ENCODE results near the gene DST. TPM values are rescaled to one million over a fixed set of nuclear protein-coding genes. Genes with fewer than 3 reads are reported as not detected.

Gene DST
- total and polyA plus RNA-seq, 7 experiments from 2014 or later: 0.46 to 20.3 (median 6.5) TPM

- POLR2A ChIA-PET: no interaction called here
- H3K36me3 ChIP-seq (ENCODE audit: control insufficient read depth in 2 of 3, insufficient read depth in 3 of 3, low read length in 3 of 3): no peaks in the 10 kb centered on the region
- no peaks in the 10 kb centered on the region for H3K4me1 ChIP-seq (ENCODE audit: control insufficient read depth in 2 of 2, insufficient read depth in 2 of 2, low read length in 2 of 2)
- intact Hi-C loops (cut with micrococcal nuclease): no loop called here
- CTCF ChIA-PET: no interaction called here
- Mint-ChIP-seq H3K27ac (no peak overlapping the region), H3K4me3 (no peak overlapping the region), H3K27me3 (peaks cover 0 to 5% (median 0%) of the 10 kb centered on the region in 5 donors), H3K4me1 (no peaks in the 10 kb centered on the region), H3K36me3 (no peaks in the 10 kb centered on the region), H3K9me3 (no peaks in the 10 kb centered on the region)
- H3K4me3 ChIP-seq (ENCODE audit: low read length): no peak overlapping the region
- H3K9me3 ChIP-seq (ENCODE audit: control insufficient read depth in 2 of 3, low read length in 3 of 3): no peaks in the 10 kb centered on the region
- DNase-seq (no peak), ATAC-seq (no peak)
- no peaks in the 10 kb centered on the region for H3K27me3 ChIP-seq (ENCODE audit: control insufficient read depth in 2 of 2, insufficient read depth in 2 of 2, low read length in 2 of 2)
- H3K27ac ChIP-seq (ENCODE audit: low read depth, low read length): no peak overlapping the region
Observed at GRCh38 chr6:56682635-56683034, 39.9 kb upstream of the DST start.

DNA sequence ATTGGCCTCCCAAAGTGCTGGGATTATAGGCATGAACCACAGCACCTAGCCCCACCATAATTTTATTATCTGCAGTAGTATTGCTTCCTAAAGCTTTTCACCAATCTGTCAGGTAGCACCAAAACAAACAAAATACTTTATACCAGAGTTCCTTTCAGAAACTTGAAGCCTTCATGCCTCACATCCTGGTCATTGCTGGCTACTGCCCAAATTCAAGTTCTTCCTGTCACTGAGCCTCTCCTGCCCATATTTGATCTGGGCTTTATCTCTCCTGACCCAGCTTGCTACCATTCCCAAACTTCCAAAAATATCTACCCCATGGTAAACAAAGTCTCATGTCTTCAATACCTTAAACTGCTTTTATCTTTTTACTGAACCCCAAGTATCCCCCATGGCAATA is 34.9 kb upstream of the DST start:
- no peaks in the 10 kb centered on the region for H3K36me3 Mint-ChIP-seq
- DNase-seq (no peak), ATAC-seq (no peak)
- H3K9me3 ChIP-seq (ENCODE audit: control insufficient read depth in 2 of 3, low read length in 3 of 3): no peaks in the 10 kb centered on the region
- H3K27ac Mint-ChIP-seq: no peak overlapping the region
- ChIA-PET CTCF (no interaction called here), POLR2A (no interaction called here)
- H3K4me3 Mint-ChIP-seq: no peak overlapping the region
- H3K27me3 ChIP-seq (ENCODE audit: control insufficient read depth in 2 of 2, insufficient read depth in 2 of 2, low read length in 2 of 2): no peaks in the 10 kb centered on the region
- no peaks in the 10 kb centered on the region for H3K4me1 Mint-ChIP-seq
- peaks cover 0 to 2% (median 0%) of the 10 kb centered on the region in 11 donors for H3K9me3 Mint-ChIP-seq
- H3K4me3 ChIP-seq (ENCODE audit: low read length): no peak overlapping the region
- H3K36me3 ChIP-seq (ENCODE audit: control insufficient read depth in 2 of 3, insufficient read depth in 3 of 3, low read length in 3 of 3): no peaks in the 10 kb centered on the region
- no peak overlapping the region for H3K27ac ChIP-seq (ENCODE audit: low read depth, low read length)
- peaks cover 0 to 2% (median 0%) of the 10 kb centered on the region in 5 donors for H3K27me3 Mint-ChIP-seq
- intact Hi-C loops (cut with micrococcal nuclease): no loop called here
- no peaks in the 10 kb centered on the region for H3K4me1 ChIP-seq (ENCODE audit: control insufficient read depth in 2 of 2, insufficient read depth in 2 of 2, low read length in 2 of 2)

- peaks cover 0 to 2% (median 0%) of the 10 kb centered on the region in 11 donors for H3K9me3 Mint-ChIP-seq
- no peaks in the 10 kb centered on the region for H3K27me3 ChIP-seq (ENCODE audit: control insufficient read depth in 2 of 2, insufficient read depth in 2 of 2, low read length in 2 of 2)
- no peak overlapping the region for H3K27ac ChIP-seq (ENCODE audit: low read depth, low read length)
- DNase-seq (no peak), ATAC-seq (peak; percentile 24)
- H3K4me1 Mint-ChIP-seq: peaks cover 0 to 7% (median 0%) of the 10 kb centered on the region in 7 donors
- no peaks in the 10 kb centered on the region for H3K4me1 ChIP-seq (ENCODE audit: control insufficient read depth in 2 of 2, insufficient read depth in 2 of 2, low read length in 2 of 2)
- H3K4me3 Mint-ChIP-seq: no peak overlapping the region
- H3K36me3 Mint-ChIP-seq: no peaks in the 10 kb centered on the region
- no peaks in the 10 kb centered on the region for H3K9me3 ChIP-seq (ENCODE audit: control insufficient read depth in 2 of 3, low read length in 3 of 3)
- no peak overlapping the region for H3K4me3 ChIP-seq (ENCODE audit: low read length)
- H3K36me3 ChIP-seq (ENCODE audit: control insufficient read depth in 2 of 3, insufficient read depth in 3 of 3, low read length in 3 of 3): no peaks in the 10 kb centered on the region
- peak overlapping the region in 1 of 9 donors; percentile 10 for H3K27ac Mint-ChIP-seq
- CTCF ChIA-PET: no interaction called here
- peaks cover 0 to 14% (median 2%) of the 10 kb centered on the region in 5 donors for H3K27me3 Mint-ChIP-seq
- POLR2A ChIA-PET: no interaction called here
- intact Hi-C loops (cut with micrococcal nuclease): no loop called here
Observed at GRCh38 chr6:56671651-56672461, 29.2 kb upstream of the DST start.

GRCh38 chr6:56671160-56671559 is 28.5 kb upstream of the DST start:
- POLR2A ChIA-PET: no interaction called here
- H3K27me3 ChIP-seq (ENCODE audit: control insufficient read depth in 2 of 2, insufficient read depth in 2 of 2, low read length in 2 of 2): no peaks in the 10 kb centered on the region
- H3K9me3 Mint-ChIP-seq: peaks cover 0 to 2% (median 0%) of the 10 kb centered on the region in 11 donors
- intact Hi-C loops (cut with micrococcal nuclease): no loop called here
- no peaks in the 10 kb centered on the region for H3K36me3 ChIP-seq (ENCODE audit: control insufficient read depth in 2 of 3, insufficient read depth in 3 of 3, low read length in 3 of 3)
- no peaks in the 10 kb centered on the region for H3K36me3 Mint-ChIP-seq
- H3K4me1 Mint-ChIP-seq: peaks cover 0 to 7% (median 0%) of the 10 kb centered on the region in 7 donors
- ATAC-seq (no peak), DNase-seq (no peak)
- no peaks in the 10 kb centered on the region for H3K9me3 ChIP-seq (ENCODE audit: control insufficient read depth in 2 of 3, low read length in 3 of 3)
- peaks cover 0 to 14% (median 4%) of the 10 kb centered on the region in 5 donors for H3K27me3 Mint-ChIP-seq
- H3K27ac Mint-ChIP-seq: no peak overlapping the region
- no peaks in the 10 kb centered on the region for H3K4me1 ChIP-seq (ENCODE audit: control insufficient read depth in 2 of 2, insufficient read depth in 2 of 2, low read length in 2 of 2)
- no peak overlapping the region for H3K4me3 ChIP-seq (ENCODE audit: low read length)
- no peak overlapping the region for H3K27ac ChIP-seq (ENCODE audit: low read depth, low read length)
- CTCF ChIA-PET: no interaction called here
- no peak overlapping the region for H3K4me3 Mint-ChIP-seq

DNA sequence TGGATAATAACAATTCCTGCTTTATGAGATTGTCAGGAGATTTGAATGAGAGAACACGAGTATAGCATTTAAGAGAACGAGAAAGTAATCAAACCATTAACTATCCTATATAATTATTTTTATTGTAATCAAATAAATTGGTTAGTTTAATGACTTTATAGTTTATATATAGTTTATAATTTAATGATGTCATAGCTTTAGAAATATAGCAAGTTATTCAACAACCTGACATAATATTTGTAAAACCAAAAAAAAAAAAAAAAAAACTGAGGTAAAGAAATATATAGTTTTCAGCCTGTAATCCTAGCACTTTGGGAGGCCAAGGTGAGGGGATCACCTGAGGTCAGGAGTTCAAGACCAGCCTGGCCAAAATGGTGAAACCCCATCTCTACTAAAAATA is 26.4 kb upstream of the DST start:
- Histone ChIP-seq H3K4me3 (ENCODE audit: low read length) (no peak overlapping the region), H3K4me1 (ENCODE audit: control insufficient read depth in 2 of 2, insufficient read depth in 2 of 2, low read length in 2 of 2) (no peaks in the 10 kb centered on the region), H3K27me3 (ENCODE audit: control insufficient read depth in 2 of 2, insufficient read depth in 2 of 2, low read length in 2 of 2) (no peaks in the 10 kb centered on the region), H3K36me3 (ENCODE audit: control insufficient read depth in 2 of 3, insufficient read depth in 3 of 3, low read length in 3 of 3) (no peaks in the 10 kb centered on the region), H3K9me3 (ENCODE audit: control insufficient read depth in 2 of 3, low read length in 3 of 3) (no peaks in the 10 kb centered on the region), H3K27ac (ENCODE audit: low read depth, low read length) (no peak overlapping the region)
- ATAC-seq (no peak), DNase-seq (no peak)
- ChIA-PET POLR2A (no interaction called here), CTCF (interaction anchor here (0.6 kb wide), 1 partner anchor 138 kb away, joined by 3 read pairs; no protein-coding TSS in a partner anchor)
- Mint-ChIP-seq H3K4me1 (peaks cover 0 to 7% (median 0%) of the 10 kb centered on the region in 7 donors), H3K4me3 (no peak overlapping the region), H3K27me3 (peaks cover 0 to 24% (median 5%) of the 10 kb centered on the region in 5 donors), H3K9me3 (no peaks in the 10 kb centered on the region), H3K27ac (no peak overlapping the region), H3K36me3 (no peaks in the 10 kb centered on the region)
- intact Hi-C loops (cut with micrococcal nuclease): no loop called here

DNA sequence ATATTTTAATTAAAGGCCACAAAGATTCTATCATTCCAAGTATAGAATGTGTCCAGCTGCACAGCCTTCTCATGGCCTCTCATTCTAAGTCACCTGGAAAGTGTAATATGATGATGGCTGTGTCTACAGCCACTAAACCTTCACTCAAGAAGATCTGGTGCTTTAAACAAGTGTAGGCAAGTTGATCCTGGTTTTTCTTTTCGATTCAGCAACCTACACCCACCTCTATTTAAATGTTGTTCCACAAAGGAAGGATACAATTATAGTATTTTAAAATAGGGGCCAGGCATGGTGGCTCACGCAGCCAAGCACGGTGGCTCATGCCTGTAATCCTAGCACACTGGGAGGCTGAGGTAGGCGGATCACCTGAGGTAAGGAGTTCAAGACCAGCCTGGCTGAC is 25.5 kb upstream of the DST start:
- Mint-ChIP-seq H3K36me3 (no peaks in the 10 kb centered on the region), H3K9me3 (no peaks in the 10 kb centered on the region), H3K4me3 (no peak overlapping the region), H3K27me3 (peaks cover 0 to 25% (median 7%) of the 10 kb centered on the region in 5 donors), H3K4me1 (peaks cover 0 to 7% (median 0%) of the 10 kb centered on the region in 7 donors), H3K27ac (no peak overlapping the region)
- CTCF ChIA-PET: no interaction called here
- Histone ChIP-seq H3K4me1 (ENCODE audit: control insufficient read depth in 2 of 2, insufficient read depth in 2 of 2, low read length in 2 of 2) (no peaks in the 10 kb centered on the region), H3K27me3 (ENCODE audit: control insufficient read depth in 2 of 2, insufficient read depth in 2 of 2, low read length in 2 of 2) (no peaks in the 10 kb centered on the region), H3K36me3 (ENCODE audit: control insufficient read depth in 2 of 3, insufficient read depth in 3 of 3, low read length in 3 of 3) (no peaks in the 10 kb centered on the region), H3K9me3 (ENCODE audit: control insufficient read depth in 2 of 3, low read length in 3 of 3) (no peaks in the 10 kb centered on the region), H3K27ac (ENCODE audit: low read depth, low read length) (no peak overlapping the region), H3K4me3 (ENCODE audit: low read length) (no peak overlapping the region)
- intact Hi-C loops (cut with micrococcal nuclease): no loop called here
- DNase-seq (no peak), ATAC-seq (no peak)
- POLR2A ChIA-PET: no interaction called here

GRCh38 chr6:56667336-56667735 is 24.6 kb upstream of the DST start:
- Histone ChIP-seq H3K4me3 (ENCODE audit: low read length) (no peak overlapping the region), H3K36me3 (ENCODE audit: control insufficient read depth in 2 of 3, insufficient read depth in 3 of 3, low read length in 3 of 3) (no peaks in the 10 kb centered on the region), H3K9me3 (ENCODE audit: control insufficient read depth in 2 of 3, low read length in 3 of 3) (no peaks in the 10 kb centered on the region), H3K27ac (ENCODE audit: low read depth, low read length) (no peak overlapping the region), H3K4me1 (ENCODE audit: control insufficient read depth in 2 of 2, insufficient read depth in 2 of 2, low read length in 2 of 2) (no peaks in the 10 kb centered on the region), H3K27me3 (ENCODE audit: control insufficient read depth in 2 of 2, insufficient read depth in 2 of 2, low read length in 2 of 2) (no peaks in the 10 kb centered on the region)
- H3K27me3 Mint-ChIP-seq: peaks cover 0 to 25% (median 7%) of the 10 kb centered on the region in 5 donors
- peaks cover 0 to 7% (median 0%) of the 10 kb centered on the region in 7 donors for H3K4me1 Mint-ChIP-seq
- intact Hi-C loops (cut with micrococcal nuclease): no loop called here
- ChIA-PET CTCF (no interaction called here), POLR2A (no interaction called here)
- no peaks in the 10 kb centered on the region for H3K36me3 Mint-ChIP-seq
- no peak overlapping the region for H3K27ac Mint-ChIP-seq
- H3K4me3 Mint-ChIP-seq: no peak overlapping the region
- DNase-seq (no peak), ATAC-seq (no peak)
- no peaks in the 10 kb centered on the region for H3K9me3 Mint-ChIP-seq

Data from naive thymus-derived CD4-positive, alpha-beta T cell (primary cell).